CD4-positive, alpha-beta T cell treated with Interleukin-1 beta for 1 hour (primary cell): ENCODE data around the gene IER5.

Experiments used
- DNase-seq, 2 donors: peaks; one replicate each; pipeline ENCODE4 v3.0.0-alpha.2; 2020 to 2022

Gene IER5

GRCh38 chr1:181077576-181078242 lies 10.8 kb upstream of the IER5 start:
- no peak for DNase-seq

DNA sequence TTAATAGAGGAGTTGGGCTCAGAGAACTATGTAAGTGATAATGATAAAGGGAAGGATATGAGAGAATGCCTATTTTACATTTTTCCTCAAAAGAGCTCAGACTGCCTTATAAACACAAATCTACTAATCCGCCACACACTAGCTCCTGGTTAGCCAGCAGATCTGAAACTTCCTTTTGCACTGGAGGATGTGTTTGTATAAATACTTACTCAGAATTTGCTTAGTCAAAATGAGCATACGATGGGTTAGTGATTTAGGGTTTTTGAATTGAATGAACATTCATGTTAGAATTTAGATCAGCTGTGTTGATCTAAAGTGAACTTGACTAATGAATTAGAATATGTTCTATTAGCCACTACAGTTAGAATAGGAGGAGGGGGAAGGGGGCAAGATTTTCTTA lies 9.1 kb upstream of the IER5 start:
- DNase-seq = no peak

GRCh38 chr1:181079920-181080319 lies 8.6 kb upstream of the IER5 start:
- no peak for DNase-seq

GRCh38 chr1:181080556-181080955 lies 7.9 kb upstream of the IER5 start:
- DNase-seq = no peak

- DNase-seq = no peak
Observed at GRCh38 chr1:181081395-181081794, 7.1 kb upstream of the IER5 start.

DNA sequence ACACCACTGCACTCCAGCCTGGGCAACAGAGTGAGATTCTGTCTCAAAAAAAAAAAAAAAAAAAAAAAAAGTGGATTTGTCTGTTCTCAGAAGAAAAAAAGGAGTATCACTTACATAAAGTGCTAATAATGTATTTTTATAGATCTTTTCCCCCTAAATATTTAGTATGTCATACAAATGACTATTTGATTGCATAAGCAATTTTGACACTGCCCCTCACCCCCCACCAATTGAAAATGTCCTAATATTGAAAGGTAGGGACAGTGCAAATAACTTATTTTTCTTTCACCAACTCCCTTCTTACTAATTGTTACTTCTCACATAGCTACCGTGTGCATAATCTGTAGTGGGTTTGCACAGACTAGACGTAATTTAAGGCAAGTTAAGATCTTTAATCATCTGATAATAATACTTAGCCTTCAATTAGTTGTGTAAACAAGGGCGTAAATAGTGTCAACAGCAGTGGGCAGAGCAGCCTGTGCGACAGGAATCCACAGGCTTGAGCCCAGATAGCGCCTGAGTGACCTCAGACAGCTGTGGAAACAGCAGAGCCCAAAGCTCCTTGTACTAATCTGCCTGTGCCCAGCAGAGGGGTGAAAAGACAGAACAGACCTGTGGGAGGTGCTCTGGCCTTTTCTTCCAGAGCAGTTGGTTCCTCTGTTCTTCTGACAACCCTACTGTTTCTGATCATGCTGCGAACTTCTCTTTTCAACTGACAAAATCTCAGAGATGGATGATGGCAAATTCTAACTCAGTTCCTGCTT lies 4.5 kb upstream of the IER5 start:
- DNase-seq = peak; percentile 75 to 78

DNA sequence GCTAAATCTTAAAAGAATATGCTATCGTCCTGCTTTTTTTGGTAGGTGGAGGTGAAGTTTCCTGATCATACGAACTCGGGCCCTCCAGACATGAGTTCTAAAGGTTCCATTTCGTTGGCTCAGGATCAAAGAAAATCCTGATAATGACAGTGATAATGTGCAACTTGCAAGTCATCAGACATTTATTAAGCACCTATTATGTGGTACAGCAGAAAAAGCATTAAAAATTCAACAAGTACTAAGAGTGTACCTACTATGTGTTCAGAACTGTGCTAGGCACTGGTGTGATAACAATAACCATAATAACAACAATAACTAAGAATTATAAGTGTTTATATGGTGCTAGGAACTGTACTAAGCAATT lies 3.9 kb upstream of the IER5 start:
- DNase-seq = no peak

DNA sequence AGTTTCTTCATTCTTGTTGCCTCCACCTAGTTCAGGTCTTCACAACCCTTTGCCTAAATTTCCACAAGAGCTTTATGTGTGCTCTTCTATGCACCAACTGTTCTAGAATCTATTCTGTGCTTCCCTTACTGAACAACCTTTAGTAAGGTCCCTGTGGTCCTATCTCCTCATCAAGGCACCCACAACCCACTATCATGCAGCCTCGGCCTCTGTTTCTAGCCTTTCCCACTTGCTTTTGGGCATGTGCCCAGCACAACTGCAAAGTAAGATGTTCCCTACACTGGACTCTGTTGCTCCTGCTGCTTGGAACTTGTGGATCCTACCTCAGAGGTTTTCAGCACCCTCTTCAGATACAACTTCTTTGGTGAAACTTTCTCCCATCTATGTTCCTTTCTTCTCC lies 2.4 kb upstream of the IER5 start:
- no peak for DNase-seq

DNA sequence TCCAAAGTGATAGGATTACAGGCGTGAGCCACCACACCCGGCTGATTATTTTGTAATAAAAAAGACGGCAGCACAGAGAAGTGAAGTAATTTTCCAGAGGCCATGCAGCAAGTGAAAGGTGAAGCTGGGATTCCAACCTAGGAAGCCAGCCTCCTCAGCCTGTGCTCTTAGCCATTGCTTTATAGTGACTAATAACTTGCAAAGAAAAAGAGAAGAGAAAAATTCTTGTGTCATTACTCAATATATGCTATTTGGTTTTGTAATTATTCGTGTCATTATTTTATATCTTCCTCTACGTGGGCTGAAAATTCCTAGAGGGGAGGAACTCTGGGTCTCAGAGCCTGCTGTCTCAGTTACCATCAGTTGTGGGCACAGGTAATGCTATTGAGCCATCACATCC lies 1.6 kb upstream of the IER5 start:
- DNase-seq = peak in 1 of 2 donors; percentile 18

- DNase-seq = peak; percentile 20 to 63
Observed at GRCh38 chr1:181087400-181087901, 1.0 kb upstream of the IER5 start.

GRCh38 chr1:181089017-181089675 lies 646 bp downstream of the IER5 start:
- peak in 1 of 2 donors; percentile 43 for DNase-seq

- peak; percentile 90 to 91 for DNase-seq
Observed at GRCh38 chr1:181089676-181090544, 1.4 kb downstream of the IER5 start.

DNA sequence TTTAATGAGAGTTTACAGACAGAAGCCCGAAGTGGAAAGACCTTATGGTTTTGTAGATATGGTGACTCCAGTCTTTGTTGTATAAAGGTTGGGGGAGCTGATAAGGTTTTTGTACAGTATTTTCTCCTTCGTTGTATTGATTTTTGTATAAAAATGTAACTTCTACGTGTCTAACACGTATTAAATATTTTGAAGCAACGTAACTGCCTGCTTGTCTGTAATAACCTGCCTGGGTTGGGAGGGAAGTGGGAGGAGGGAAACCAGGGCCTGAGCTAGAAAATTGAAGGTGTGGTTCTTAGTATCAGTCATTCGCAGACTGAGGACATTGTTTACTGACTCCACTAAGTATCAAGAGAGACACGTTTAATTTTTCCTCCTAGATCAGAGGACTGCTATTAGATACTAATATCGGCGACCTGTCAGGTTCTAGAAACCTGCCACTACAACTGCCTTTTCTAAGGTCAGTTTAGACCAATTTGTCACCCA lies 2.2 kb downstream of the IER5 start:
- DNase-seq = peak; percentile 49 to 67

- peak in 1 of 2 donors; percentile 20 for DNase-seq
Observed at GRCh38 chr1:181091309-181092040, 3.0 kb downstream of the IER5 start.

DNA sequence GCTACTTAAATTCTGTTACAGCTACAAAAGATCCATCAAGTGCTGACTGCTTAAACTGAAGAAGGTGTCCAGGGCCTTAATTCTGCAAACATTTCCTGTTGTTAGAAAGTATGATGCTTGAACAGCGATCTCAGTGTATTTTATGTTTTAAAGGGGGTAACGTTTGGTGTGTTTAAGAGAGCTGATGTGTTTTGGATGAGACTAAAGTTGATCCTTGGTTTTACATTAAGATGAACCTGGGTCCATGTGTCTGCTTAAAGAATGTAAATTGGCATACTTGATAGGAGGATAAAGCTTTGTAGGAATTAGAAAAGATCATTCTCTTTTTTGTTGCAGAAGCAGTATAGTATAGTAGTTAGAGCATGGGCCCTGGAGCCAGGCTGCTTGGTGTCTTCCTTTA lies 3.6 kb downstream of the IER5 start:
- DNase-seq = no peak

- no peak for DNase-seq
Observed at GRCh38 chr1:181092883-181093458, 4.5 kb downstream of the IER5 start.

DNA sequence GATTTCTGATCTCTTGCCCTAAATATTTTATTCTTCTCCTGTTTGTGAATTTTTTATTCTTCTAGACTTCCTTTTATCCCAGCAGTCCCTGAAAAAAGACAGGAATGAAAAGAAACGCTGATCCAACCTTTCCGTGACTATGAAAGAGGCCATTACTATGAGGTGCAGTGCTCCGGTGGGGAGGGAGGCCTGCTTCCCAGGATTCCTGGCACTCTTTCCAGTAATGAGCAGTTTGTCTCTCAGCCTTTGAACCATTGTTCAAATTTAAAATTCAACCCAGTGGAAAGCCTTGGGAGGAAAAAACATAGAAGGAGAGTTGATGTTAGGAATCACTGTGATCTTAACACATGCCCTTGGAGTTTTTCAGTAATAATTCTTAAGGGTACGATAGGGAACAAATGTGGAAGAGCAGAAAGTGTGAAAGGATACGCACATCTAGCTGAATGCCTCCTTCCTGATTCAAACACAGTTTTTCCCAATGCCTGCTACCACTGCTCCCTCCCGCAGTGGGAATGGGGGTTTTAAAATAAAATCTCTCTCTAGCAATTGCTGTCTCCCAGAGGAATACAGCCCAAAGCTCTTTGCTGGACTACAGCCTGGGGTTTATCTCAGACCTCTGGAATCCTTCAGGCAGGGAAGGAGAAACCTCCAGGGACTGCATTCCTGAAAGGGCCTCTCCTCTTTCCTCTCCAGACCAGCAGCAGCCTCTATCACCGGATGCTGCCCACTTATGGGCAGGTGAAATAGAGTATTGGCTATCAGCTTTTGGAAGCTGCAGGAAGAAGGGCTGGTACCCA lies 6.1 kb downstream of the IER5 start:
- DNase-seq = no peak

- no peak for DNase-seq
Observed at GRCh38 chr1:181095260-181095659, 6.8 kb downstream of the IER5 start.

- DNase-seq = no peak
Observed at GRCh38 chr1:181095763-181096184, 7.3 kb downstream of the IER5 start.

GRCh38 chr1:181097242-181097641 lies 8.7 kb downstream of the IER5 start:
- no peak for DNase-seq
